NCI-H510A treated with DMSO at 0.1 percent for 48 hours (cell line): ENCODE results near the gene ZNF407.
"Not testable (repeated sequence)": the region's sequence is repeated elsewhere in the genome, so short reads cannot be mapped to it uniquely, and the experiment has no call there.

Experiments used
- DNase-seq: peaks from one replicate; lab custom pipeline; 2025; lab: John Stamatoyannopoulos, UW

ZNF407 gene

DNA sequence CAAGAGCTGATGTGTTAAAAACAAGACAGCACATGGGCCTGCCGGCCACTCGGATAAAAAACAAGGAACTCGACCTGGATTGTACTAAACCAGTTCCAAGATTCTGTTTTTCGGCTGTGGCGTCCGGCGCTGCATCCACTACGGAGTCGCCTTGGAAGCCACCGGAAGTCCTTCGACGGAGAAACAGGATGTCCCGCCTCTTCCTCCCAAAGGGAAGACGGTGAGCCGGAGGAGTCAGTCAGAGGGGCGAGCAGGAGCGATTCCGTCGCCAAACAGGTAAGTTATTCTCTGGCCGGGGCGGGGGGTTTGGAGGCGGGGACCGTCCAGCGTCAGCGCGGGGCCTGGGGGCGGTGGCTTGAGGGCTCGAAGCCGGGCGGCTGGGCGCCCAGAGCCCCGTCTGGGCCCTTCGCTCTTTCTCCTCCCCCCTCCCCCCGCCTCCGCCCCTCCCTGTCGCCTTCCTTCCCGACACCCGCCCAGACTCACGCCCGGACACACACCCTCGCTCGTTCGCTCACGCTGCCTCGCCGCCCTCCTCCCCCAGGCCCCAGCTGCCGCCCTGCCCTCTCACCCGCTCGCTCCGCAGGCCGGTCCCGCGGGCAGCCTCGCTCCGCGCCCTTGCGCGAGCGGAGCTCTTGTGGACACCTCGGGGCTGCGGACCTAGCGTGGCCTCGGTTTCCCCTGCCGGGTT lies at the start of gene ZNF407:
Gene ZNF407, plus strand, starts transcription at position 209 of the 688 bp plus-strand sequence. CDS start 33,150 bp downstream, outside the sequence.
- DNase-seq = peak; percentile 99

GRCh38 chr18:74549591-74550104 lies 48.0 kb upstream of the ZNF407 start:
- DNase-seq = no peak

DNA sequence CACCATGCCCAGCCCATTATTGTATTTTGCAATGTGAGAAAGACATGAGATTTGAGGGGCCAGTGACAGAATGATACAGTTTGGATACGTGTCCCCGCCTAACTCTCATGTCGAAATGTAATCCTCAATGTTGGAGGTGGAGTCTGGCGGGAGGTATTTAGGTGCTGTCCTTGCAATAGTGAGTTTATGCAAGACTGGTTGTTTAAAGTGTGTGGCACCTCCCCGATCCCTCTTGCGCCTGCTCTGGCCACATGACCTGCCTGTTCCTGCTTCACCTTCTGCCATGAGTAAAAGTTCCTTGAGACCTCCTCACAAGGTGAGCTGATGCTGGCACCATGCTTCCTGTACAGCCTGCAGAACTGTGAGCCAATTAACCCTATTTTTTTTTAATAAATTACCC lies 46.8 kb upstream of the ZNF407 start:
- no peak for DNase-seq

GRCh38 chr18:74551452-74551851 lies 46.2 kb upstream of the ZNF407 start:
- no peak for DNase-seq

DNA sequence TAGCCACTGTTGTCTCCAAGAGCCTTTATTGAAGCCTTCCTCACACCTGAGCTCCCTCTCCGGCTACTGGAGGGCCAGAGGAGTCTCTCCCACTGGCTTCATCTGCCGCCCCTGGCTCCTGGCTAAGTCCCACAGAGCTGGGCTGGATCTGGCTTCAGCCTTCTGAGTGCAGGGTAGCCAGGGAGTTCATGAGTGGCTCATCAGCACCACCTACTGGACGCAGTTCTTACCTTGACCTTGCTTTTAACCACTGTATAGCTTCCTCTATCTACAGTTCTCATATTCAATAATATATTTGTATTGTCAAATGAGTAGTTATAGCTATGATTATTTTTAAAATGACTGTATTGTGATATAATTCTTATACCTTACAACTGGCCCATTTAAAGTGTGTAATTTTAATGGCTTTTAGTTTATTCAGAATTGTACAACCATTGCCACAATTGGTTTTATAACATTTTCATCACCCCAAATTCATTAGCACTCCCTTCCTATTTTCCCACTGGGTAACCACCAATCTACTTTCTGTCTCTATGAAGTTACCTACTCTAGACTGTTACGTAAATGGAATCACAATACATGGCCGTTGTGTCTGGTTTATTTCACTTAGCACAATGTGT lies 45.6 kb upstream of the ZNF407 start:
- peak; percentile 100 for DNase-seq

DNA sequence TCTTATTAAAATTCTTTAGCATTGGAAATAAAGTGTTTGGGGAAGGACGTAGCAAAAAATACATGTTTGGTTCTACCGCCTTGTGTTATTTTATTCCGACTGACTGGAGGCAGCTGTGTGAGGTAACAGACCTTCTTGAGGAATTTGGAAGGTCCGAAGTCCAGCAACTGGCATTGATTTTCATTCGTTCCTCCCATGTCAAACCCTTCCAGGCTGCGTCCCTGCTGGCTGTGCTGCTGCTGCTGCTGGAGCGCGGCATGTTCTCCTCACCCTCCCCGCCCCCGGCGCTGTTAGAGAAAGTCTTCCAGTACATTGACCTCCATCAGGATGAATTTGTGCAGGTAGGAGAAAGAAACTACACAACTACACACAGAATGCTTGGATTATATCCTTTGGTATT lies 41.5 kb upstream of the ZNF407 start:
- DNase-seq = no peak

DNA sequence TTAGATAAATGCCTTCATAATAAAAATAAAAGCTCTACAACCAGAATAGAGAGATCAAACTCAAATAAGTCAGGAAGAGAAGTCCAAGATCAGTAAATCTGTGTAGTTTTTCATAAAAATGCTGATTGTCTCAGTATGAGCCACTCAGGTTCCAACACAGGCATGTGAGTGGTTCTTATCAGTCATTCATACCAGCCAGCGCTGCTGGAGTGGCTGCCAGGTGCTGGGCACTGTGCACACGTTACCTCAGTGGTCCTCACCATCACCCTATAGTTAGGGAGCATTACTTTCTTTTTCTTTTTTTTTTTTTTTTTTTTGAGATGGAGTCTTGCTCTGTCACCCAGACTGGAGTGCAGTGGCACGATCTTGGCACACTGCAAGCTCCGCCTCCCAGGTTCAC lies 39.6 kb upstream of the ZNF407 start:
- no peak for DNase-seq

- no peak for DNase-seq
These were observed 35.4 kb upstream of the ZNF407 start for GRCh38 chr18:74562131-74562730.

- no peak for DNase-seq
These were observed 34.9 kb upstream of the ZNF407 start for GRCh38 chr18:74562775-74563174.

GRCh38 chr18:74563999-74564398 lies 33.7 kb upstream of the ZNF407 start:
- no peak for DNase-seq

DNA sequence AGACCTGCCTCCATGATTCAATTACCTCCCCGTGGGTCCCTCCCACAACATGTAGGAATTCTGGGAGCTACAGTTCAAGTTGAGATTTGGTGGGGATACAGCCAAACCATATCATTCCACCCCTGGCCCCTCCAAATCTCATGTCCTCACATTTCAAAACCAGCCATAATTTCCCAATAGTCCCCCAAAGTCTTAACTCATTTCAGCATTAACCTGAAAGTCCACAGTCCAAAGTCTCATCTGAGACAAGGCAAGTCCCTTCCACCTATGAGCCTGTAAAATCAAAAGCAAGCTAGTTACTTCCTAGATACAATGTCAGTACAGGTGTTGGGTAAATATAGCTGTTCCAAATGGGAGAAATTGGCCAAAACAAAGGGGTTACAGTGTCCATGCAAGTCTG lies 32.5 kb upstream of the ZNF407 start:
- DNase-seq = not testable (repeated sequence)

DNA sequence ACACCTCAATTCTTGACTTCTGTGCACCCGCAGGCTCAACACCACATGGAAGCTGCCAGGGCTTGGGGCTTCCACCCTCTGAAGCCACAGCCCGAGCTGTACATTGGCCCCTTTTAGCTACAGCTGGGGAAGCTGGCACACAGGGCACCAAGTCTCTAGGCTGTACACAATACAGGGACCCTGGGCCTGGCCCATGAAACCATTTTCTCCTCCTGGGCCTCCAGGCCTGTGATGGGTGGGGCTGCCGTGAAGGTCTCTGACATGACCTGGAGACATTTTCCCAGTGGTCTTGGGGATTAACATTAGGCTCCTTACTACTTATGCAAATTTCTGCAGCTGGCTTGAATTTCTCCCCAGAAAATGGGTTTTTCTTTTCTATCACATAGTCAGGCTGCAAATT lies 31.7 kb upstream of the ZNF407 start:
- DNase-seq = not testable (repeated sequence)

DNA sequence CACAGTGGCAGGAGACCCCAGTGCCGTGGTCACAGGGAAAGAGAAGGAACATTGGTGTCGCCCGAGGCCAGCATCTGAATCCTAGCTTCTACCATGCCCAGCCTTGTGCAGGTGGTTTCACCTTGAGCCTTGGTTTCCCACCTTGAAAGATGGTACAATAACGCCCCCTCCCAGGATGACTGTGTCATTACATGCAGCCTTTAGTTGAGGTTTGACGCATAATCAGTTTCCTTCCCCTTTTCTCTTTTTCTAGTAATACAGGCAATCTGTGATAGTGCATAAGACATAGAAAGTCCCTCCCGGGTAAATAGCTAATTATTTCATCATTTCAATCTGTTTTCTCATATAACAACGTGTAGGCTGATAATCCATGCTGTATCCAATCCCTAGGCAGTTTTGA lies 29.8 kb upstream of the ZNF407 start:
- DNase-seq = no peak

- no peak for DNase-seq
These were observed 28.3 kb upstream of the ZNF407 start for GRCh38 chr18:74569401-74569800.

DNA sequence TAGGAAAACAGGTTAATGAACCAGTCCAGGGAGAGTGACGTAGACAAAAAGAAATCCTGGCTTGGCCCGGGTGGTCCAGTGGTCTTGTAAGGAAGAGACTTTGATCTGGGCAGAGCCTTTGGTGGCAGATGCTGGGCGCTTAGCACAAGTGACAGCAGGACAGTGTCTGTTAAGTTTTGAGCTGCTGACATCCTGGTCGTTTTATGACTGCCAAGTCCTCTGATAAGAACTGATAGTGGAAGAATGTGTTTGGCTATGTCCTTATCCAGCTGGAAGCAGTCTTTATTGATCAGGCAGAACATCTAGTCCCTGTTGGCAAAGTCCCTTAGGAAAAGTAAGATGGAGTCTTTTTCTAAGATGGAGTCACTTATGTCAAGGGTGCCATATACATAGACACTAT lies 27.4 kb upstream of the ZNF407 start:
- no peak for DNase-seq

DNA sequence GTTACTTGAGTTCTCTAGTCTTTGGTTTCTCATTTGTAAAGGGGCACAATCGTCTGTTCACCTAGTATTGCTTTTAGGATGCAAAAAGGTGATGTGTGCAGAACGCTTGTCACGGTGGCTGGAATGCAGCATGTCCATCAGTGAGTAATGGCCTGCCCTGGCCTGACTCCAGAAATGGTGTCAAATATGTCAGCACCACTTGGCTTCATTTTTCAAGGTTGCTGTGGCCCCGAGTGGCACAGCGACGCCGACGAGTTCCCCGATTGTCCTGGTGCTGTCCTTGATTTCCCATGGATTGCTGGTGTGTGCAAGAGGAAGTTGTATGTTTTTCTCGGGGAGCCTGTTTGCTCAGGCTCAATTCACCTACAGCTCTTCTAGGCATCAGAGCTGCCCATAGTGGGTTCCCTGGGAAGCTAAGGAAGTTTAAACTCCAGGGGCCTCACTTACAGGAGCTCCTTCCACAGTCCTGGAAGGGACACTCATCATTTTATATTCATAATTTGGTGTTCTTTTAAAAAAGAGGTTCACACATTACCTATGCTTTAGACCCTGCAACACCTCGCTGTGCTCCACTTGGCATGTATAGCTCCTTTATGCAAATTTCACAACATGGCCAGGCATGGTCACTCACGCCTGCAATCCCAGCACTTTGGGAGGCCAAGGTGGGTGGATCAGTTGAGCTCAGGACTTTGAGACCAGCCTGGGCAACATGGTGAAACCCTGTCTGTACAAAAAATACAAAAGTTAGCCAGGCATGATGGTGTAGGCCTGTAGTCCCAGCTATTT lies 25.6 kb upstream of the ZNF407 start:
- no peak for DNase-seq

- DNase-seq = no peak
These were observed 24.6 kb upstream of the ZNF407 start for GRCh38 chr18:74573053-74573452.

- no peak for DNase-seq
These were observed 22.8 kb upstream of the ZNF407 start for GRCh38 chr18:74574916-74575315.

GRCh38 chr18:74577019-74577418 lies 20.7 kb upstream of the ZNF407 start:
- DNase-seq = no peak

GRCh38 chr18:74579496-74580065 lies 18.1 kb upstream of the ZNF407 start:
- no peak for DNase-seq

DNA sequence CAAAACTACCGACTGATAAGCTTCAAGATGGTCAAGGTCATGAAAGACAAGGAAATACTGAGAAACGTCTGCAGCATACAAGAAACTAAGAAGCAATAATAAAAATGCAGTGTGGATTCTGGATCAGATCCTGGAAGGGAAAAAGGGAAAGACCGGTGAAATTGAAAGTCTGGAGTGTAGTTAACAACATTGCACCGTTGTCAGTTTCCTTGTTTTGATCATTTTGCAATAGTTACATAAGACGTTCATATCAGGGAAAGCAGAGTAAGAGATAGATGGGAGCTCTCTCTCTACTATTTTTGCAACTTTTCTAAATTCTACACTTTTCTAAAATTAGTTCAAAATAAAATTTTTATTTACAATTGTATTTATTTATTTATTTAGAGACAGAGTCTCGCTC lies 15.0 kb upstream of the ZNF407 start:
- DNase-seq = no peak

- DNase-seq = no peak
These were observed 10.2 kb upstream of the ZNF407 start for GRCh38 chr18:74587441-74587840.
